GM18909 (cell line): ENCODE measurements around the gene KDM2B.

ENCODE experiments used
- ATAC-seq: cut with Tn5 transposase; IDR thresholded peaks from one replicate; pipeline ENCODE4 v1.9.1; 2021; ENCODE audit warnings: mild to moderate bottlenecking; ENCODE audit not compliant: unreplicated experiment, poor library complexity

KDM2B gene

DNA sequence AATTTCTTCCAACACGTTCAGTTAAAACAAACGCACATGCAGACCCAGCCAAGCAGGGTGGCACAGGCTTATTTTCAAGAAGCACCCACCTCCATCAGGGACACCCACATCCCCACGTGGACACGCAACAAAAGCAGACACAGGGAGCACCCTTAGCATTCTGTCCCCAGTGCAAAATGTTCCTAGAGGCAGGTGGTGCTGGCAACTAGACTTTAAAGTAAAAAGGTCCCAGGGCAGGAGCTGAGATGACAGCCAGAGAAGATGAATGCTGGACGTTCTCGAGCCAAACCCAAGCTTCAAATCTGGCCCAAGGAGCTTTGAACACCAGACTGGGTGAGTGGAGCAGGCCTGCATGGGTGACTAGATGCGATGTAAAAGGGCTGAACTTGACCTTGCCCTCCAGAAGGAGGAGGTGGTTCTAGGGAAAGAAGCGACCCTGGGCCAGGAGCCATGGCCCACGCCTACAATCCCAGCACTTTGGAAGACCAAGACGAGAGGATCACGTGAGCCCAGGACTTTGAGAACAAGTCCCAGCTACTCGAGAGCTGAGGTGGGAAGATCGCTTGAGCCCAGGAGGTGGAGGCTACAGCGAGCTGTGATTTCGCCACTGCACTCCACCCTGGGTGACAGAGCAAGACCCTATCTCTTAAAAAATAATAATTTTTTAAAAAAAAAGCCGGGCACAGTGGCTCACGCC, 47.3 kb downstream of the KDM2B start:
- ATAC-seq, result no peak

DNA sequence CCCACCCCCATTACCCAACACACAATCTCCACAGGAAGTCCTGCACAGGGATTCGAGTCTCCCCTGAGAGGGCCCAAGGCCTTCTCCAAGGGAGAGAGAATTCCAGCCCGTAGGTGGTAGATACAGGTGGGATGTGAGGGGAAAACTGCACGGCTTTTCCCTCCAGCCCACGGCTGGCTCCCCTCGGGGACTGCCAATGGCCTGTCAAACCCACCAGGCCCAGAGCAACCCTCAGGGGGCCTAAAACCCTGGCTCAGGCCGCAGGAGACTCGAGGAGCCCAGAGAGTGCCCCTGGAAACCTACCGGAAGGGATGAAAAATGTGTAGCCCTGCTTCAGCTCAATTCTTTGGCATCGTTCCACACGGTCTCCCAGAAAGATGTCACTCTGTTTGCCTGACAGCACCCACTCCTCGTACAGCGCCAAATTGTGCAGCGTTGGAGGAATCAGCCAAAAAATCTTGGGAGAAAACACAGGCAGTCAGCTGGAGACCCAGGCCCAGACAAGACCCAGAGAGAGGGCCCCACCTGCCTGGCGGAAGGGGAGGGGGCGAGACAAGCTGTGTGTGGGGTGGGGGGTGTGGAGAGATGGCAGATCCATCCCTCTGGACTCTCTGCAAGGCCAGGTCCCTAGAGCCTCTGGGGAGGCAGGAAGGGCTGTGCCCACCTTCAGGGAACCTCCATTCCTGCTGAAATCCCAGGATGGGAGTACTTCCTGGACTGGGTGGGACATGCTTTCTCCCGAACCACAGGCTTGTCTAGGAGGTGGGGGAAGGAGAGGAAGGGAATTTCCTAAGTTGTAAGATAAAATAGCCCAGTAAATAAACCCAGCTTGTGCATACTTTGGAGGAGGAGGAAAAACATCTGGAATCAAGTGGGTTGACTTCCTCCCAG, 48.1 kb downstream of the KDM2B start:
- ATAC-seq, result no peak

- ATAC-seq, result no peak
These were observed 49.5 kb downstream of the KDM2B start for GRCh38 chr12:121531356-121531750.

- peak; percentile 42 for ATAC-seq
These were observed 50.0 kb downstream of the KDM2B start for GRCh38 chr12:121530600-121531355.

GRCh38 chr12:121529184-121529583, 51.6 kb downstream of the KDM2B start:
- no peak for ATAC-seq

DNA sequence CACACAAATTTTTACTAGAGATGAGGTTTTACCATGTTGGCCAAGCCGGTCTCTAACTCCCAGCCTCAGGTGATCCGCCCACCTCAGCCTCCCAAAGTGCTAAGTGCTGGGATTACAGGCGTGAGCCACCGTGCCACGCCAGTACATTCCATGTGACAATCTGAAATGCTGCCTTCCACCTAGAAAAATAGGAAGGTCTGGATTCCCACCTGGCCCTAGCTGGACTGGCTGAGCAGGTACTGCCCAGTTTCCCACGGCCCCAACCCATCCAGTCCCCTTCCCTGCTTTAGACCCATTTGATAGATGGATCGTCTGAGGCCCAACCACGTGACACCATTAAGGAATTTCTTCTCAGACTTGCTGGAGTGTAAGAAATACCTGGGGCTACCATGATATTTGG, 55.4 kb downstream of the KDM2B start:
- no peak for ATAC-seq

DNA sequence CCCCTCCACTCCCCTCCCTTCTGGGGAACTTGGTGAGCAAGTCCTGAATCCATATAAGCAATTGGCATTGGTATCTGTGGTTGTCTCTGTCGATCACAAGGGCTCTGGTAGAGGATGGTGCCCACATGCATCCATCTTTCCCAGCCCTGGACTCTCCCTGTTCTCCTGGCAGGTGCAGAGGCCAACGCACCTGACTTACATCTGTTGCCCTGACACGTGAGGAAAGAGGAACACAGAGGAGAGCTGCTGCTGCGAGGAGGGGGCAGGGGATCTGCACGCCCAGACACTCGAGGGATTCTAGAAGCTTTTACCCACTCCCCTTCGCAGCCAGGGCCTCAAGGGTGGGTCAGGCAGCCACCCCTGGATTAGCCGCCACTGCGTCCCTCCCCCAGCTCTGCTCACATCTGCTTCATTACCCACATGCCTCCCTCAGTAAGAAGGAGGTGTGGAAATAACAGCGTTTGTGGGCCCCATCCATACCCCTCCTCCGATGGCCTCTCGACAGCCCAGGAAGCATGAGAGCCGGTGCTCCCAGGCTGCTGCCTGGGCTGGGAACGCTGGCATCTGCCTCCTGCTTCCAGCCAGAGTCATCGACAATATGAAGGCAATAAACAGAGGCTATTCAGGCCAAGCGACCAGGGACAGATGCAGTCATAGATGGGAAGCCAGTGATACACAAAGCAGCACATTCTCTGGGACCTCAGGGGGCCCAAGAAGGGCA, 56.5 kb downstream of the KDM2B start:
- no peak for ATAC-seq

GRCh38 chr12:121523741-121524140, 57.1 kb downstream of the KDM2B start:
- ATAC-seq, result no peak

DNA sequence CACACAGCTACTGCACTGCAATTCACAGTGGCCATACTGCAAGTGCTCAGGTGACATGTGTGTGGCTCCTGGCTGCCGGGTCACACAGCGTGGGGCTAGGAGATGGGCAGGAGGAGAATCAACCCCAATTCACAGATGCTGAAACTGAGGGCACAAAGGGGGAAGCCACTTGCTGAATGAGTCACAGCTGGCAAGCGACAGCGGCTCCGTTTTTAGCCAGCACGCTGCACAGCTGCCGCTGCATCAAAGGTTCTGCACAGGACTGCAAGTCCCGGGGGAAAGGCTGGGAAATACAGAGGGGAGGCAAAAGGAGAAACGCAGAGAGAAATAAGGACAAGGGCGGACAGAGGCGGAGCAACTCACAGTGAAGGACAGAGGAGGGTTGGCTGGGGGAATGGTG, 57.9 kb downstream of the KDM2B start:
- ATAC-seq, result no peak

DNA sequence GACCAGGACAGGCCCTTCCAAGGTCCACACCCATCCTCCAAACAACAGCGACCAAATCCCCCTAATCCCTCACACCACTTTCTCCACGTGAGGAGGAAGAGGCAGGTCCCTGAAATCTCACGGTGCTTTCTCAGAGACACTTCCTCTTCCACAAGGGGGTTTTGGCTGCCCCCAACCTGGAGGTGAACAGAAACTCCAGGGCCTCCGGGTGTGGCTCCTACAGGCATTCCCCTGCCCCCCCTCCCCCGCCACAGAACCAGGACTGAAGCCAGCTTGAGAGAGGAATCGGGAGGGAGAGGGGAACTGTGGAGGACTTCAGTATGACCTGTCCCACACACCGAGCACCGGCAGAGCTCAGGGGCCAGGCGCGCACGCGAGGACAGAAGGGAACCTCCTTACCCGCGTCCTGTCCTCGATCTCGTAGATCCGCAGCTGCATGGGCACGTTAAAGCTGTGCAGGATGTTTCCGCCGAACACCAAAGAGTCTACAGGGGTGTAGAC, 60.2 kb downstream of the KDM2B start:
- no peak for ATAC-seq

DNA sequence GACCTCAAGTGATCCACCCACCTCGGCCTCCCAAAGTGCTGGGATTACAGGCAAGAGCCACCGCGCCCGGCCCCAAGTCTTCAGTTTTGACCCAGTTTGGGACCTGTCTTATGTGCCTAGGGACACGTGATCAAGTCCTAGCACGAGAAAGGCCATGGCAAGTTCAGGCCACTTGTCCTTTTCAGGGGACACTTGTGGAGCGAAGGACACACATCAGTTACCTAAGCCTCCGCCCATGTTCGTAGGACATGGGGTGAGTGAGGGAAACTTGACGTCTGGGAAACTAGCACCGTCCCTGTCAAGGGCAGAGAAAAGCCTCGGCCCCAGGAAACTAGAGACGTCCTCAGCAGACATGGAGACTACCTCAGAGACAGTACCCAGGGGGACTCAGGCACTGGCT, 60.7 kb downstream of the KDM2B start:
- ATAC-seq, result no peak

DNA sequence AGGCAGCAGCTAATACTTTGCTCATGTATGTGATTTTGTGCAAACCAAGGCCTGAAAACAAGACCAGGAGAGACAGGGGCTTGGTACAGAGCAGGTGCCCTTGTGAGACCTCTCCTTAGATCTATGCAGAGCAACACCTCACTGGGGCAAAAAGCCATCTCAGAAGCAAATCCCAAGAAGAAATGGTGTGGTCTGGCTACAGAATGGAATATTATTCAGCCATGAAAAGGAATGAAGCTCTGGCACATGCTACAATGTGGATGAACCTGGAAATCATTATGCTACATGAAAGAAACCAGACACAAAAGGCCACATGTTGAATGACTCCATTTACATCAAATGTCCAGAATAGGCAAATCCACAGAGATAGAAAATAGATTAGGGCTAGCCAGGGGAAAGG, 61.6 kb downstream of the KDM2B start:
- no peak for ATAC-seq

- ATAC-seq, result no peak
These were observed 62.2 kb downstream of the KDM2B start for GRCh38 chr12:121518656-121519055.

DNA sequence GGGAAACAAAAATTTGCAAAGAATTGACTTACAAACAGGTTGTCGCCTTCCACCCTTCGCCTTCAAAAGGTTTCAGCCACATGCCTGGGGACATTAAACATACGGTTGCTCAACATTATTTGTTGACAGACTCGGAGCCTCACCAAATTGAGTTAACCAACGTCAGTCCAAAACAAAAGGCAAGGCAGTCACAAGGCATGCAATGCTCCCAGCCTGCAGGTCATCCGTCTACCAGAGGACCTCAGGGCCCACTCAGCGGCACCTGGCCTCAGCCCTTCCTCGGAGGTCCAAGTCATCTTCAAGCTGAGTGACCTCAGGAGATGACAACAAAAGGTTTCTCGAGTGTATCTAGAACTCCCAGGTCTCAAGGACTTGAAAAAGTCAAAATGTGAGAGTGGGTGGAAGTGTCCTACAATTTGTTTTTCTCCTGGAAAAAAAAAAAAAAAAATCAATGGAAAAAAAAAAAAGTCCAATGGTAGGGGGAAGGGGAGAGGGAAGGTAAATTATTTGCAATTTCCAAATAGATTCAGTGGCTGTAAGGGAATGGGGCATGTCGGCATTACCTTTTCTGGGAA, 64.3 kb downstream of the KDM2B start:
- ATAC-seq, result no peak

DNA sequence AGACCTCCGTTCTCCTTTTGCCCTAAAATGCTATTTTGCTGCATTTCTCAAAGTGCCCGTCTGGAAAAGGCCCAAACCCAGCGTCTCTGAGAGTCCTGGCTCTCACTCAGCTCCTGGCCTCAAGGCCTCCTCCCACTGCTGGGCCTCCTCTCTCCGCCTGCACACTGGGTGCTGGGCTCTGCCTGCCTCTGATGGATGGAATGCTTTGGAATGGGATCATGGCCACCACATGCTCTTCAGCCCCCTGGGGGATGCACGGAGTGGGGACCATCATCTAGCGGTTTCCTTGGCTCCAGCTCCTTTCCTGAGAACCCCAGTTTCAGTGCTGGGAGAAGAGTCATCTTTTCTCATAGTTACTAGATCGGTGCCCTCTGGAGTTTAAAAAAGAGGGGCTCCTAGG, 65.2 kb downstream of the KDM2B start:
- ATAC-seq, result no peak

DNA sequence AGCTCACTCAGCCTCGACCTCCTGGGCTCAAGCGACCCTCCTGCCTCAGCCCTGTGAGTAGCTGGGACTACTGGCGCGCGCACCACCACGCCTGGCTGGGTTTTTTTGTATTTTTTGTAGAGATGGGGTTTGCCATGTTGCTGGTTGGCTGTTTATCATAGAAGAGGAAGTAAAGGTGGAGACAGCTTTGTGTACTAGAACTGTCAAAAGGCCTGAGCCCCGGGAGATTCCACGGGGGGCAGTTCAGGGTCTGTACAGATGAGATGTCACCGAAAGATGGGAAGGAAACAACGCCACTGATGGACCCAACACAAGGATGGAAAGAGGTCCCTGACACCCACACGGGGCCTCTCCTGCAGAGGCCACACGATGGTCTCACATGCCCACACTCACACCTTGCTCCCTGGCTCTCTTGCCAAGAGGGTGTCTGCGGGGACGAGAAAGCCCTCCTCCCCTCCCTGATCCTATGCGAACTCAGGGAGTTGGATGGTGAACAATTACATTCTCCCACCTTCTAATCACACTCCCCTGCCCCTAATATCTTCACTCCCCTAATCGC, 66.6 kb downstream of the KDM2B start:
- peak; percentile 35 for ATAC-seq

DNA sequence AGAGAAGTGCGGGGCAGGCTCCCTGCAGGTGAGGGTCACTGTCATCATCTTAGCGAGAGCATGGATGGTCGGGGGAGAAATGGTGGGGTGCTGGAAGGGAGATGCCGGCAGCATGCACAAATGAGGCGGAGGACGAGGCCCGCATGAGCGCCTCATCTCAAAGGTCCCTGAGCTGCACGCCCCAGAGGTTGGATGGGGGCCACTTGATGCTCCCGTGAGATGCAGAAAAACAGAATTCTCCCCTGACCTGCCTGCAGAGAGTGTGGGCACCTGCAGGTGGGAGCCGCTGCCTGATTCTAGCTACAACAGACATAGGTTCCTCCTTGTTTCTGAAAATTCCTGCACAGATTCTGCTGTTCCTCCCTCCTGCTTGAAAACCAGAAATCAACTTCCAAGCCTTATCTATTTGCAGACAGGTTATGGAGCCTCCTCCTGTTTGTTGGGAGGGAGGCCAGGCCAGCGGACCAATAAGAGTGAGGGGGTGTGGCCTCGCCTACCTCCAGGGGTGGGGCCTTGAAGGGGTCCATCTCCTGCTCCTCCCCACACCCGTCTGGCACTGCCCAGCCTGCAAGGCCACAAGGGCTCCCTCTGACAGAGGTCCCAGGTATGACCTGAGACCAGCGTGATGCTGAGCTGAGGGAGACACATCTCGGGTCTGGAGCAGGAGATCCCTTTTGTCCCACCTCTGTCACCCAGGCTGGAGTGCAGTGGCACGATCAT, 67.2 kb downstream of the KDM2B start:
- ATAC-seq, result peak; percentile 82

GRCh38 chr12:121512561-121512960, 68.3 kb downstream of the KDM2B start:
- no peak for ATAC-seq

GRCh38 chr12:121511916-121512315, 68.9 kb downstream of the KDM2B start:
- no peak for ATAC-seq
